Neural progenitor cell (in vitro differentiated cells): Measurements from ENCODE around the gene PPP1R9A. TPM values are rescaled to one million over a fixed set of nuclear protein-coding genes. Genes with fewer than 3 reads are reported as not detected.

Source experiments
- DNase-seq: peaks from one replicate; pipeline ENCODE4 v3.0.0-alpha.2; 2016; ENCODE audit warnings: low spot score
- H2AFZ ChIP-seq: fragments of 200-600 bp; sonication (generic); replicated peaks from 2 replicates; pipeline ENCODE4 v1.6.1; 2016; ENCODE audit warnings: antibody characterized with exemption
- H3F3A ChIP-seq: fragments of 200-600 bp; sonication (generic); 2 replicates; pipeline ENCODE4 v1.6.1; 2016; ENCODE audit warnings: antibody characterized with exemption, low read depth
- H3K27ac ChIP-seq: fragments of 200-600 bp; sonication (generic); 2 replicates; pipeline ENCODE4 v1.5.1; 2016; ENCODE audit warnings: mild to moderate bottlenecking
- H3K27me3 ChIP-seq: fragments of 200-600 bp; sonication (generic); 2 replicates; pipeline ENCODE4 v1.6.1; 2016; ENCODE audit warnings: mild to moderate bottlenecking, moderate library complexity
- H3K36me3 ChIP-seq: fragments of 200-600 bp; sonication (generic); 2 replicates; pipeline ENCODE4 v1.5.1; 2016
- H3K4me1 ChIP-seq: fragments of 200-600 bp; sonication (generic); 2 replicates; pipeline ENCODE4 v1.6.1; 2016; ENCODE audit warnings: mixed run types
- H3K4me2 ChIP-seq: fragments of 200-600 bp; sonication (generic); 2 replicates; pipeline ENCODE4 v1.6.1; 2016
- H3K4me3 ChIP-seq: fragments of 200-600 bp; sonication (generic); 2 replicates; pipeline ENCODE4 v1.5.1; 2016
- H3K79me2 ChIP-seq: fragments of 200-600 bp; sonication (generic); 2 replicates; pipeline ENCODE4 v1.6.1; 2016; ENCODE audit warnings: low read depth
- H3K9ac ChIP-seq: fragments of 200-600 bp; sonication (generic); 2 replicates; pipeline ENCODE4 v1.6.1; 2016
- H3K9me3 ChIP-seq: fragments of 200-600 bp; sonication (generic); 2 replicates; pipeline ENCODE4 v1.5.1; 2016; ENCODE audit warnings: low read depth
- H4K20me1 ChIP-seq: fragments of 200-600 bp; sonication (generic); 2 replicates; pipeline ENCODE4 v1.6.1; 2016; ENCODE audit warnings: low read depth
- H3K27ac Mint-ChIP-seq: 3 replicates; pipeline ENCODE4 v1.8.0; 2021; ENCODE audit warnings: mixed read lengths
- H3K27me3 Mint-ChIP-seq: 2 replicates; pipeline ENCODE4 v1.8.0; 2022; ENCODE audit warnings: low read depth, mild to moderate bottlenecking, inconsistent platforms, moderate library complexity, mixed read lengths; ENCODE audit not compliant: insufficient read depth
- H3K36me3 Mint-ChIP-seq: 3 replicates; pipeline ENCODE4 v1.8.0; 2021; ENCODE audit warnings: mixed read lengths
- H3K4me1 Mint-ChIP-seq: 3 replicates; pipeline ENCODE4 v1.8.0; 2021; ENCODE audit warnings: mixed read lengths
- H3K4me3 Mint-ChIP-seq: 3 replicates; pipeline ENCODE4 v1.8.0; 2021; ENCODE audit warnings: mild to moderate bottlenecking, moderate library complexity, mixed read lengths
- H3K9me3 Mint-ChIP-seq: 3 replicates; pipeline ENCODE4 v1.8.0; 2020; ENCODE audit warnings: mixed read lengths
- EZH2 ChIP-seq: fragments of 200-600 bp; sonication (generic); IDR thresholded peaks from 2 replicates; pipeline ENCODE4 v1.6.1; 2017; ENCODE audit warnings: antibody characterized with exemption, mild to moderate bottlenecking, moderate library complexity
- EZH2phosphoT487 ChIP-seq: fragments of 200-600 bp; sonication (generic); IDR thresholded peaks from 2 replicates; pipeline ENCODE4 v1.6.1; 2017; ENCODE audit warnings: antibody characterized with exemption
- total RNA-seq: library from RNA; depleted of rRNA; stranded (reverse); fragments of >200 nt; gene quantifications from 2 replicates; pipeline ENCODE4 v1.2.3, GENCODE V29; 2015; ENCODE audit warnings: low replicate concordance
- TF ChIP-seq, protein P1 (sequence below): fragments of 200-600 bp; sonication (generic); IDR thresholded peaks from 2 replicates; pipeline ENCODE4 v1.5.1; 2017; ENCODE audit warnings: antibody characterized with exemption, mild to moderate bottlenecking

Gene PPP1R9A
- total RNA-seq, 1 donor from 2014 or later, result 40.7 TPM

DNA sequence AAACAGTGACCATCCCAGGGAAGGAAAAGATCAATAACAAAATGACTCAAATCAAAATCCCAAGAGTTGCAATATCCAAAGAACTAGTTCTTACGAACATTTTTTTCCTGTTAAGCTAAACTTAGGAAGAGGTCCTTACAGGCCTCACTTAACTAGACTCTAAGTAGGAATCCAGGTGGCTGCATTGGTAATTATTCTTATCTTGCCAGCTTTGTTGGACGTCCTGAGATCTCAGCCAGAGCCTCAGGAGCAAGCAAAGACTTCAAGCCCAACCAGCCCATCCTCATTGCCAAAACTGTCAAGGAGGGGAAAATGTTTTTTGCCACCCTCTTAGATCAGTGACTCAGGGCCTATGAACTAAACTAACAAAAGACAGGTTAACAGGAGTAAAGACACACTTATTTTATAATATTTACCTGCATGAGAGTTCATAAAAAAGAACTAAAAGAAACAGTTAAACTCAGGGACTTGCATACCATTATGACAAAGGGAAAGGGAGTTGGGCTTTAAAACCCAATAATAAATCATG is 18.3 kb upstream of the PPP1R9A start:
- peak overlapping the region; percentile 13 for H3K27ac Mint-ChIP-seq
- Histone ChIP-seq H3K4me3 (no peak overlapping the region), H4K20me1 (no peaks in the 10 kb centered on the region), H3F3A (no peaks in the 10 kb centered on the region), H3K27me3 (no peaks in the 10 kb centered on the region), H3K9ac (no peak overlapping the region), H3K36me3 (no peaks in the 10 kb centered on the region), H3K4me1 (peaks cover 8% of the 10 kb centered on the region), H3K79me2 (no peaks in the 10 kb centered on the region), H3K4me2 (no peak overlapping the region), H2AFZ (no peak overlapping the region), H3K9me3 (no peaks in the 10 kb centered on the region), H3K27ac (no peak overlapping the region)
- peaks cover 11% of the 10 kb centered on the region for H3K4me1 Mint-ChIP-seq
- H3K36me3 Mint-ChIP-seq, result no peaks in the 10 kb centered on the region
- peaks cover 2% of the 10 kb centered on the region for H3K27me3 Mint-ChIP-seq
- no peaks in the 10 kb centered on the region for H3K9me3 Mint-ChIP-seq
- no peak for DNase-seq
- no peak overlapping the region for H3K4me3 Mint-ChIP-seq
- TF ChIP-seq, protein P1, sequence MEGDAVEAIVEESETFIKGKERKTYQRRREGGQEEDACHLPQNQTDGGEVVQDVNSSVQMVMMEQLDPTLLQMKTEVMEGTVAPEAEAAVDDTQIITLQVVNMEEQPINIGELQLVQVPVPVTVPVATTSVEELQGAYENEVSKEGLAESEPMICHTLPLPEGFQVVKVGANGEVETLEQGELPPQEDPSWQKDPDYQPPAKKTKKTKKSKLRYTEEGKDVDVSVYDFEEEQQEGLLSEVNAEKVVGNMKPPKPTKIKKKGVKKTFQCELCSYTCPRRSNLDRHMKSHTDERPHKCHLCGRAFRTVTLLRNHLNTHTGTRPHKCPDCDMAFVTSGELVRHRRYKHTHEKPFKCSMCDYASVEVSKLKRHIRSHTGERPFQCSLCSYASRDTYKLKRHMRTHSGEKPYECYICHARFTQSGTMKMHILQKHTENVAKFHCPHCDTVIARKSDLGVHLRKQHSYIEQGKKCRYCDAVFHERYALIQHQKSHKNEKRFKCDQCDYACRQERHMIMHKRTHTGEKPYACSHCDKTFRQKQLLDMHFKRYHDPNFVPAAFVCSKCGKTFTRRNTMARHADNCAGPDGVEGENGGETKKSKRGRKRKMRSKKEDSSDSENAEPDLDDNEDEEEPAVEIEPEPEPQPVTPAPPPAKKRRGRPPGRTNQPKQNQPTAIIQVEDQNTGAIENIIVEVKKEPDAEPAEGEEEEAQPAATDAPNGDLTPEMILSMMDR, result no peak
- TF ChIP-seq EZH2phosphoT487 (no peak), EZH2 (no peak)

DNA sequence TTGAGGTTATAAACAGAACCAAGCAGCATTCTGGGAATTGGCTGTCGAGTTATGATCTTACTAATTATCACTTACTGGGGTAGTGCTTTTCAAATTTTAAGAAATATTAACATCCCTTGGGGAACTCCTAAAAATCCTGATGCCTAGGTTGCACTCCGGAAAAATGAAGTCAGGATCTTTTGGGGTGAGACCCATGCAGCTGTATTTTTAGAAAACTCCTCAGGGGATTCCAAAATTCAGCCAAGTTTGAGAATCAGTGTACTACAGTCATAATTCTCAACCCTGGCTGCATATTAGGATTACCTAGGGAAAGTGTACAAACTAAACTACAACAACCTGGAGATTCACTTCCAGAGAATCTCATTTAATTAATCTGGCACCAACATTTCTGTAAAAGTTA is 17.2 kb upstream of the PPP1R9A start:
- Histone ChIP-seq H4K20me1 (no peaks in the 10 kb centered on the region), H3K9me3 (no peaks in the 10 kb centered on the region), H3K4me2 (no peak overlapping the region), H3K27me3 (no peaks in the 10 kb centered on the region), H3K4me3 (no peak overlapping the region), H2AFZ (no peak overlapping the region), H3K79me2 (no peaks in the 10 kb centered on the region), H3K36me3 (no peaks in the 10 kb centered on the region), H3F3A (no peaks in the 10 kb centered on the region), H3K27ac (no peak overlapping the region), H3K4me1 (peaks cover 6% of the 10 kb centered on the region), H3K9ac (no peak overlapping the region)
- no peak overlapping the region for H3K27ac Mint-ChIP-seq
- peaks cover 2% of the 10 kb centered on the region for H3K27me3 Mint-ChIP-seq
- no peak for DNase-seq
- no peak overlapping the region for H3K4me3 Mint-ChIP-seq
- H3K9me3 Mint-ChIP-seq, result no peaks in the 10 kb centered on the region
- H3K4me1 Mint-ChIP-seq, result peaks cover 11% of the 10 kb centered on the region
- no peaks in the 10 kb centered on the region for H3K36me3 Mint-ChIP-seq
- TF ChIP-seq, protein P1, result no peak
- no peak for TF ChIP-seq EZH2

DNA sequence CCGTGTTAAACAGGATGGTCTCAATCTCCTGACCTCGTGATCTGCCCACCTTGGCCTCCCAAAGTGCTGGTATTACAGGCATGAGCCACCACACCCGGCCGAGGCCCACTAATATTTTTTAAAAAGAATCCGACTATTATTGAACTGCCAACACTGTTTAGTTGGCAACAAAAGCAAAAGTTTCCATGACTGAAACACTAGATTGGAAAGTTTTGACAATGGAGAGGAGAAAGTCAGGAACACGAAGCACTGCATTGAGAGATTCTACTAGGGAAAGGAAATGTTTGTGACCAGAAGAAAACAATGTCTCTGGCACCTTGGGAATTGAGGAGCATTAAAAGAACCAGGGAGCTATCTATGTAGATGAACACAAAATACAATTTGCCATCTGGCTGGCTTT is 13.7 kb upstream of the PPP1R9A start:
- H3K4me1 Mint-ChIP-seq, result peaks cover 2% of the 10 kb centered on the region
- no peaks in the 10 kb centered on the region for H3K36me3 Mint-ChIP-seq
- H3K4me2 ChIP-seq, result no peak overlapping the region
- no peak overlapping the region for H3K27ac Mint-ChIP-seq
- H3K4me3 Mint-ChIP-seq, result no peak overlapping the region
- H3K4me1 ChIP-seq, result peaks cover 5% of the 10 kb centered on the region
- H3K27me3 Mint-ChIP-seq, result peaks cover 2% of the 10 kb centered on the region
- no peak overlapping the region for H3K9ac ChIP-seq
- no peaks in the 10 kb centered on the region for H4K20me1 ChIP-seq
- H3K27ac ChIP-seq, result no peak overlapping the region
- DNase-seq, result no peak
- H3K79me2 ChIP-seq, result no peaks in the 10 kb centered on the region
- H3K9me3 Mint-ChIP-seq, result no peaks in the 10 kb centered on the region
- no peaks in the 10 kb centered on the region for H3K27me3 ChIP-seq
- H3K9me3 ChIP-seq, result no peaks in the 10 kb centered on the region
- TF ChIP-seq EZH2 (no peak), EZH2phosphoT487 (no peak)
- TF ChIP-seq, protein P1, result no peak
- no peak overlapping the region for H3K4me3 ChIP-seq
- H3K36me3 ChIP-seq, result no peaks in the 10 kb centered on the region
- H2AFZ ChIP-seq, result no peak overlapping the region
- H3F3A ChIP-seq, result no peaks in the 10 kb centered on the region
